Neutrophil (primary cell): ENCODE results near the gene INSYN2B.

Experiments
- H3K27ac ChIP-seq: fragments of 200-600 bp; sonication (generic); 2 replicates; pipeline ENCODE4 v1.5.1; 2016; ENCODE audit warnings: mild to moderate bottlenecking, moderate library complexity
- H3K27me3 ChIP-seq: fragments of 200-600 bp; sonication (generic); 2 replicates; pipeline ENCODE4 v1.6.0; 2016; ENCODE audit warnings: mild to moderate bottlenecking
- H3K36me3 ChIP-seq: fragments of 200-600 bp; sonication (generic); 2 replicates; pipeline ENCODE4 v1.5.1; 2017
- H3K4me1 ChIP-seq, 2 experiments: fragments of 200-600 bp in 1 of 2; sonication (generic) in 1 of 2; 1 replicate in 1 of 2; 2 replicates in 1 of 2; pipeline versions ENCODE4 v1.5.1 to v1.6.1; 2013 to 2016; ENCODE audit warnings: low read depth in 1 of 2, low read length in 1 of 2, mild to moderate bottlenecking in 1 of 2, moderate library complexity in 1 of 2; ENCODE audit not compliant: control insufficient read depth in 1 of 2, insufficient read depth in 1 of 2
- H3K4me3 ChIP-seq, 2 experiments: fragments of 200-600 bp in 1 of 2; sonication (generic) in 1 of 2; 1 replicate in 1 of 2; 2 replicates in 1 of 2; pipeline ENCODE4 v1.5.1; 2013 to 2016; ENCODE audit warnings: low read depth in 1 of 2, low read length in 1 of 2, mild to moderate bottlenecking in 1 of 2, moderate library complexity in 1 of 2
- H3K9me3 ChIP-seq: fragments of 200-600 bp; sonication (generic); 2 replicates; pipeline ENCODE4 v1.5.1; 2016
- TF ChIP-seq, protein P1 (sequence below): fragments of 200-600 bp; sonication (generic); IDR thresholded peaks from 2 replicates; pipeline ENCODE4 v1.5.1; 2016; ENCODE audit warnings: antibody characterized with exemption

The INSYN2B gene

DNA sequence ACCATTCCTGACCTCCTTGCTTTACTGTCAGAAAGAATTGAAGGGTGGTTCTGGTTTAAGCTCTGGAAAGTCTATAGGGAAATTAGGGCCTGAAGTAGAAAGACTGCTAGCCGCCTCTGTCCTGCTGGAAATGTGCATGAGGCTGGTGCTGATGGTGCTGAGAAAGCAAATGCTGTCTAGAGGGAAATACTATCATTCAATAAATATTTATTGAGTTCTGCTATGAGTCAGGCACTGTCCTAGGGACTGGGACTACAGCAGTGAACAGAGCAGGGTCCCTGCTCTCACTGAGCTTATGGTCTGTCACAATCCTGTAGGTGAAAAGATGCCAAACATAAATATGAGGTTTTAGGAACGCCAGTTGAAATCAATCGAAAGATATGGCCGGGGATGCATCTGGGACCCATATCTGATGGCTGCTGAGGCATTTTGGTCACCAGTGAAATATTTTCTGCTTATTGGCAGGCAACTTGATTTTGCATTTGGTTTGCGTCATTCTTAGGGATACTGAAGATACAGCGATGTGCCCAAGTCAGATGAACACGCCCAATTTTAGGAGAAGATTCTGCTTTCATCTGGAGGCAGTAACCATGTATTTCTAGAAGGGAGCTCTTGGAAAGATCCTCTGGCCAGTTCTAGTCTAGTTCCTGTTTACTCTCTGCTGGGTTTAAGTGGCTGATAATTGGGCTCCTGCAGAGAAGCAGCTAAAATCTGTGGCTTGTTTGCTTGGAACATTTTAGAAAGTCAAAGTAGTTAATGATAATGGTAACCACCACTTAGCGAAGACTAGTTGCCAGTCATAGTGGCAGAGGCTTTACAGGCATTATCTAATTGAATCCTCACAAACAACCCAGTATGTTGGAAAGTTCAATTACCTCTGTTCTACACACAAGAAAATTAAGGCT, 73.3 kb downstream of the INSYN2B start:
- no peaks in the 10 kb centered on the region for H3K27me3 ChIP-seq
- no peaks in the 10 kb centered on the region for H3K9me3 ChIP-seq
- no peak overlapping the region for H3K4me3 ChIP-seq
- peaks cover 2 to 9% of the 10 kb centered on the region in 2 experiments for H3K4me1 ChIP-seq
- H3K27ac ChIP-seq, result peak overlapping the region; percentile 2
- TF ChIP-seq, protein P1, sequence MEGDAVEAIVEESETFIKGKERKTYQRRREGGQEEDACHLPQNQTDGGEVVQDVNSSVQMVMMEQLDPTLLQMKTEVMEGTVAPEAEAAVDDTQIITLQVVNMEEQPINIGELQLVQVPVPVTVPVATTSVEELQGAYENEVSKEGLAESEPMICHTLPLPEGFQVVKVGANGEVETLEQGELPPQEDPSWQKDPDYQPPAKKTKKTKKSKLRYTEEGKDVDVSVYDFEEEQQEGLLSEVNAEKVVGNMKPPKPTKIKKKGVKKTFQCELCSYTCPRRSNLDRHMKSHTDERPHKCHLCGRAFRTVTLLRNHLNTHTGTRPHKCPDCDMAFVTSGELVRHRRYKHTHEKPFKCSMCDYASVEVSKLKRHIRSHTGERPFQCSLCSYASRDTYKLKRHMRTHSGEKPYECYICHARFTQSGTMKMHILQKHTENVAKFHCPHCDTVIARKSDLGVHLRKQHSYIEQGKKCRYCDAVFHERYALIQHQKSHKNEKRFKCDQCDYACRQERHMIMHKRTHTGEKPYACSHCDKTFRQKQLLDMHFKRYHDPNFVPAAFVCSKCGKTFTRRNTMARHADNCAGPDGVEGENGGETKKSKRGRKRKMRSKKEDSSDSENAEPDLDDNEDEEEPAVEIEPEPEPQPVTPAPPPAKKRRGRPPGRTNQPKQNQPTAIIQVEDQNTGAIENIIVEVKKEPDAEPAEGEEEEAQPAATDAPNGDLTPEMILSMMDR, result no peak
- peaks cover 8% of the 10 kb centered on the region for H3K36me3 ChIP-seq

DNA sequence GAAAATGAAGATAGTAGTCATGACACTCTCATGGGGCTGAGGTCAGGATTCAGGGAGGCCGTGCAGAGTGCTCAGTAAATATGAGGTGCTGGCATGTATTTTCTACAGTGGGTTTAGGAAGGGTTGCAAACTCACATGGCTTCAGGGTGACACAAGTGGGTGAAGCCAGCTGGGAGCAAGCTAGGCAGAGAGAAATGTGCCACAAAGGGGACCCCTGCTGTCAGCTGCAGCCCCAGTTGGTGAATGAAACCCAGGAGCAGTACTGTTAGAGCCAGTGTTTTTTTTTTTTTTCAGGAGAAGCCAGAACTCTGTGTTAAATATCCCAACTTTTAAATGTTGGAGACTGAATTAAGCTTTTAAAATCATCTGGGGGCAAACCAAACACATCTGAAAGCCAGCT, 75.3 kb downstream of the INSYN2B start:
- Histone ChIP-seq H3K4me3 (no peak overlapping the region), H3K4me1 (no peaks in the 10 kb centered on the region), H3K36me3 (peaks cover 8% of the 10 kb centered on the region), H3K9me3 (no peaks in the 10 kb centered on the region), H3K27me3 (no peaks in the 10 kb centered on the region), H3K27ac (peak overlapping the region; percentile 16)
- TF ChIP-seq, protein P1, result no peak

DNA sequence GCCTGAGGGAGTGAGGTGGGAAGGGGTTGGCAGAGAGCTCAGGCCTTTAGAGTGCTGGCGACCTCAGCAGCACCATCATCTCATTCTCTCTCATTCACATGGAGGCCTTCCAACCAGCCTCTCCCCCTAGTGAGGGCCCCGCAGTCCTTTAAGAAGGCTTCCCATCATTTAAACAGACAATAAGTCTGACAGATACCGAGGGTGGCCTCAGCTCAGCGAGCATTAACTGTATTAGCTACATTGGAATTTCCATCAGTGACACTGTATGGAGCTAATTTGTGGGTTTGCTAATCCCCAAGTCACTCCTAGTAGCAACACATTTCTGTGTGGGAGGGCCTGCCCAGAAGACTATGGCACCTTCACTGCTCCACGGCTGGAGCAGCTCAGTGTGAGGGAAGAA, 75.8 kb downstream of the INSYN2B start:
- Histone ChIP-seq H3K9me3 (no peaks in the 10 kb centered on the region), H3K36me3 (peaks cover 2% of the 10 kb centered on the region), H3K27me3 (no peaks in the 10 kb centered on the region), H3K27ac (peak overlapping the region; percentile 16), H3K4me1 (no peaks in the 10 kb centered on the region), H3K4me3 (no peak overlapping the region)
- TF ChIP-seq, protein P1, result no peak

DNA sequence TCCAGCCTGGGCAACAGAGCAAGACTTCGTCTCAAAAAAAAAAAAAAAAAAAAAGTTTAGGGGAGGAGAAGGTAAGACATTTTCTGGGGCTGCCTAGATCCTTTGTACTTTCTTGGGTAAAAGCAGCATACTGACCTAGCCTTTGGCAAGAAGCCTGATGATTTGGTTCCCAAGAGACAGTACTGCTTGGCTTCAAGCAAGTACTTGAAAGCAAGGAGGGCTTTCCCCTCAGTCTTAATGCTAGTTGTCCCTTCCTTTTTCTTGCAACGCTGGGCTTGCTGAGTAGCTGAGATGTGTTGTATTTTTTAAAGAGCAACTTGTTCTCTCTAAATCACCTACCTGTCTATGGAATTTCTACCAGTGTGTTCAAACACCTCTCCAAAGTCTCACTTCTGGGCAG, 76.2 kb downstream of the INSYN2B start:
- Histone ChIP-seq H3K36me3 (no peaks in the 10 kb centered on the region), H3K27ac (no peak overlapping the region), H3K9me3 (no peaks in the 10 kb centered on the region), H3K4me3 (no peak overlapping the region), H3K27me3 (no peaks in the 10 kb centered on the region), H3K4me1 (no peaks in the 10 kb centered on the region)
- TF ChIP-seq, protein P1, result no peak

DNA sequence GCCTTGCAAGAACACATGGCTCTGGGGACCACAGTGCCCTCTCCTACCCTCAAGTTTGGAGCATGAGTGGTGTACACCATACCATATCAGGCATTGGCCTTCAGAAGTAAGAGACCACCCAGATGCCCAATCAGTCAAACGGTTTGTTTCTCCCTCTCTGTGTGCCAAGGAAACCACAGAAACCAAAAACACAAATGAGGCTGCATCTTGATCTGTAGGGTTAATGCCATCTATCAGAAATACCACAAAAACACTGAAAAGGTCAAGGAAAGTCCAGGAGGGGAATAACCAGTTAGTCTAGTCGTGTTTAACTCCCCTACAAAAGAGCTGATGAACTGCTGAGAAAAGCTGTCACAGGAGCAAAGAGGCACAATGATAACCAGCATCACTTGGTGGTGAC, 78.4 kb downstream of the INSYN2B start:
- Histone ChIP-seq H3K27ac (no peak overlapping the region), H3K4me1 (no peaks in the 10 kb centered on the region), H3K4me3 (no peak overlapping the region), H3K27me3 (no peaks in the 10 kb centered on the region), H3K36me3 (no peaks in the 10 kb centered on the region), H3K9me3 (no peaks in the 10 kb centered on the region)
- TF ChIP-seq, protein P1, result no peak
